ENCODE measurements around the gene MYH13. TPM values are rescaled to one million over a fixed set of nuclear protein-coding genes. Genes with fewer than 3 reads are reported as not detected.

Gene MYH13
- total and polyA plus RNA-seq, 2 of the 13 experiments (the other 11 are each of a cell fraction or from before 2014, with no cell fraction given), result not detected

GRCh38 chr17:10421211-10421610 lies 48.4 kb upstream of the MYH13 start (continued):
- TF ChIP-seq ZNF576 (CRISPR knock-in tag; IDR thresholded peaks at IDR 0.05) (no peak), ZNF564 (CRISPR knock-in tag; IDR thresholded peaks at IDR 0.05) (no peak)

- H3K4me2 ChIP-seq (ENCODE audit: low read depth, low read length), result no peak overlapping the region
- H3K4me1 ChIP-seq (ENCODE audit: insufficient read depth, low read length), result no peaks in the 10 kb centered on the region
- DNase-seq (ENCODE audit: low spot score) (no peak), ATAC-seq (no peak), FAIRE-seq (no peak)
- no TSS peak for BruUV-seq (replicated peaks)
- no peak overlapping the region for H3K9ac ChIP-seq (ENCODE audit: insufficient read depth, low read depth, low read length)
- H3K27ac ChIP-seq (ENCODE audit: extremely low read length, insufficient read depth, low read length), result no peak overlapping the region
- in situ Hi-C loops (cut with HindIII; ENCODE audit: extremely low pct_ligation_motif_present, low pct_unique_long_range_greater_than_20kb) (no loop called here), intact Hi-C loops (cut with micrococcal nuclease; ENCODE audit: unreplicated experiment) (no loop called here)
- H3K9me3 ChIP-seq (ENCODE audit: low read length), result no peaks in the 10 kb centered on the region
- H3K79me2 ChIP-seq (ENCODE audit: insufficient read depth, low read length), result no peaks in the 10 kb centered on the region
- H4K20me1 ChIP-seq (ENCODE audit: insufficient read depth, low read length), result no peaks in the 10 kb centered on the region
- H3K36me3 ChIP-seq (replicated peaks in 1 of 2; ENCODE audit: control insufficient read depth in 1 of 2, insufficient read depth in 2 of 2, low read length in 2 of 2), result no peaks in the 10 kb centered on the region
- WGBS (ENCODE audit: low lambda C conversion rate), result 28% methylated on average over 2 of the region's 2 CpGs
- no peak overlapping the region for H2AFZ ChIP-seq (ENCODE audit: low read length)
- POLR2A ChIA-PET, result no interaction called here
- H3K27me3 ChIP-seq (ENCODE audit: control insufficient read depth in 1 of 2, insufficient read depth in 2 of 2, low read length in 2 of 2), result no peaks in the 10 kb centered on the region
- TF ChIP-seq NCOA5 (CRISPR knock-in tag; IDR thresholded peaks at IDR 0.05), result no peak
- TF ChIP-seq MYPOP (CRISPR knock-in tag; IDR thresholded peaks at IDR 0.05), result no peak
- TF ChIP-seq ZC3H13 (CRISPR knock-in tag; IDR thresholded peaks at IDR 0.05), result no peak
- TF ChIP-seq ZNF484 (CRISPR knock-in tag; IDR thresholded peaks at IDR 0.05; ENCODE audit: borderline replicate concordance, low read depth), result no peak
- TF ChIP-seq ZSCAN30 (CRISPR knock-in tag; IDR thresholded peaks at IDR 0.05), result no peak
- TF ChIP-seq PHF21A (CRISPR knock-in tag; IDR thresholded peaks at IDR 0.05), result no peak
- TF ChIP-seq HMG20B (CRISPR knock-in tag; conservative IDR thresholded peaks at IDR 0.05), result no peak
- TF ChIP-seq RBAK (CRISPR knock-in tag; IDR thresholded peaks at IDR 0.05), result no peak
- TF ChIP-seq ZNF451 (CRISPR knock-in tag; IDR thresholded peaks at IDR 0.05), result no peak
- TF ChIP-seq TRIM22 (IDR thresholded peaks at IDR 0.05), result no peak
- TF ChIP-seq EHMT2 (IDR thresholded peaks at IDR 0.05; ENCODE audit: borderline replicate concordance, low read depth, low read length), result no peak
- TF ChIP-seq AGO1 (IDR thresholded peaks at IDR 0.05; ENCODE audit: low read depth, low read length, poor library complexity, severe bottlenecking), result no peak
- TF ChIP-seq MTF1 (CRISPR knock-in tag; IDR thresholded peaks at IDR 0.05), result no peak
- no peak for TF ChIP-seq ZNF710 (CRISPR knock-in tag; IDR thresholded peaks at IDR 0.05; ENCODE audit: borderline replicate concordance)
- no peak for TF ChIP-seq NCOR1 (IDR thresholded peaks at IDR 0.05; ENCODE audit: borderline replicate concordance, low read length)
- TF ChIP-seq MTA3 (CRISPR knock-in tag; IDR thresholded peaks at IDR 0.05), result no peak
- TF ChIP-seq ZBTB46 (CRISPR knock-in tag; IDR thresholded peaks at IDR 0.05; ENCODE audit: borderline replicate concordance), result no peak
- no peak overlapping the region for H3K4me3 ChIP-seq (replicated peaks in 1 of 3; ENCODE audit: insufficient read depth in 1 of 3, low read depth in 2 of 3, low read length in 3 of 3)
- CTCF ChIA-PET (ENCODE audit: low intra/inter-chr PET ratio, low total read pairs), result no interaction called here
Measured at GRCh38 chr17:10420811-10421210, 48.0 kb upstream of the MYH13 start.

Measured in HepG2 (cell line).